GM12872 (cell line): ENCODE results near the gene FCER2.

Experiments
- CTCF ChIP-seq: IDR thresholded peaks from 3 replicates; pipeline ENCODE4 v1.5.1; 2011; ENCODE audit warnings: low read depth, mild to moderate bottlenecking, low read length, moderate library complexity; ENCODE audit not compliant: insufficient read depth

Gene FCER2

GRCh38 chr19:7678971-7679751 lies 22.8 kb downstream of the FCER2 start:
- TF ChIP-seq CTCF: peak; percentile 78

GRCh38 chr19:7677669-7678311 lies 24.1 kb downstream of the FCER2 start:
- TF ChIP-seq CTCF: peak; percentile 26; the same call in 1 of the 3 replicates

- no peak for TF ChIP-seq CTCF
These were observed 25.1 kb downstream of the FCER2 start, which contains the start of gene MCEMP1 for GRCh38 chr19:7676854-7677253. TSS of gene MCEMP1 (plus strand) at chr19:7677090. CDS start at chr19:7677121, 31 bp downstream.

GRCh38 chr19:7676376-7676775 lies 25.6 kb downstream of the FCER2 start:
- TF ChIP-seq CTCF: no peak

GRCh38 chr19:7674010-7675005 lies 27.6 kb downstream of the FCER2 start:
- TF ChIP-seq CTCF: no peak

GRCh38 chr19:7672522-7672921 lies 29.4 kb downstream of the FCER2 start:
- no peak for TF ChIP-seq CTCF

GRCh38 chr19:7670790-7671189 lies 31.1 kb downstream of the FCER2 start:
- TF ChIP-seq CTCF: no peak
